HG03520 (cell line): Measurements from ENCODE around the gene EIF2B1.

Experiments used
- ATAC-seq: cut with Tn5 transposase; IDR thresholded peaks from one replicate; pipeline ENCODE4 v1.9.1; 2021; ENCODE audit warnings: mild to moderate bottlenecking, moderate library complexity; ENCODE audit not compliant: unreplicated experiment

Gene EIF2B1

GRCh38 chr12:123633379-123634141, at the start of gene EIF2B1, which contains the start of gene GTF2H3:
EIF2B1 (minus strand) TSS chr12:123633686; CDS start chr12:123633557, 129 bp downstream.
GTF2H3 (plus strand) TSS chr12:123633829; CDS start chr12:123633860, 31 bp downstream.
- peak; percentile 97 for ATAC-seq

GRCh38 chr12:123681605-123682004, 48.1 kb upstream of the EIF2B1 start:
- ATAC-seq, result peak; percentile 64

- ATAC-seq, result no peak
Measured at GRCh38 chr12:123678981-123679380, 45.5 kb upstream of the EIF2B1 start.

GRCh38 chr12:123676616-123677320, 43.3 kb upstream of the EIF2B1 start:
- no peak for ATAC-seq

GRCh38 chr12:123675436-123675835, 42.0 kb upstream of the EIF2B1 start:
- ATAC-seq, result no peak

- no peak for ATAC-seq
Measured at GRCh38 chr12:123671876-123672275, 38.4 kb upstream of the EIF2B1 start.

- peak; percentile 98 for ATAC-seq
Measured at GRCh38 chr12:123670882-123671728, 37.6 kb upstream of the EIF2B1 start, which contains the start of gene TCTN2. TCTN2 (plus strand) TSS chr12:123671113; CDS start chr12:123671241, 128 bp downstream.

- ATAC-seq, result no peak
Measured at GRCh38 chr12:123667771-123668170, 34.3 kb upstream of the EIF2B1 start.

- ATAC-seq, result no peak
Measured at GRCh38 chr12:123659996-123660727, 26.7 kb upstream of the EIF2B1 start.

GRCh38 chr12:123657211-123657610, 23.7 kb upstream of the EIF2B1 start:
- ATAC-seq, result no peak

- ATAC-seq, result no peak
Measured at GRCh38 chr12:123656392-123656791, 22.9 kb upstream of the EIF2B1 start.

- peak; percentile 91 for ATAC-seq
Measured at GRCh38 chr12:123655420-123655819, 21.9 kb upstream of the EIF2B1 start.

GRCh38 chr12:123654129-123654701, 20.7 kb upstream of the EIF2B1 start:
- ATAC-seq, result no peak

GRCh38 chr12:123648401-123648800, 14.9 kb upstream of the EIF2B1 start:
- ATAC-seq, result no peak

GRCh38 chr12:123645878-123646277, 12.4 kb upstream of the EIF2B1 start:
- ATAC-seq, result no peak

- ATAC-seq, result no peak
Measured at GRCh38 chr12:123645380-123645779, 11.9 kb upstream of the EIF2B1 start.

GRCh38 chr12:123643911-123644310, 10.4 kb upstream of the EIF2B1 start:
- no peak for ATAC-seq

- ATAC-seq, result no peak
Measured at GRCh38 chr12:123634142-123634561, 666 bp upstream of the EIF2B1 start.

GRCh38 chr12:123621619-123622530, 11.6 kb downstream of the EIF2B1 start:
- no peak for ATAC-seq
